Psoas muscle (tissue), 8 donors: ENCODE data around the gene SPTBN1. TPM values are rescaled to one million over a fixed set of nuclear protein-coding genes. Genes with fewer than 3 reads are reported as not detected.
A peak's percentile ranks its signal among the peaks of the same experiment; 100 is the strongest.

ENCODE experiments used
- ATAC-seq, 4 donors: fragments of 200-7000 bp; cut with Tn5 transposase; one replicate each; pipeline ENCODE4 v1.9.1; 2020; ENCODE audit warnings: moderate library complexity in 3 of 4, mild to moderate bottlenecking in 2 of 4
- DNase-seq, 2 donors: peaks; one replicate each; pipeline ENCODE4 v3.0.0-alpha.2; 2020
- H3K27ac ChIP-seq: fragments of 200-600 bp; one replicate; pipeline ENCODE4 v1.8.0; 2022
- H3K27me3 ChIP-seq, 3 donors: fragments of 200-600 bp in 1 of 3; one replicate each; pipeline versions ENCODE4 v1.6.1 to v1.8.0; 2013 to 2022; ENCODE audit warnings: low read length in 2 of 3, mild to moderate bottlenecking in 2 of 3, moderate library complexity in 1 of 3; ENCODE audit not compliant: insufficient read depth in 3 of 3
- H3K36me3 ChIP-seq, 2 donors: fragments of 200-600 bp in 1 of 2; one replicate each; pipeline versions ENCODE4 v1.6.1 to v1.8.0; 2013 to 2022; ENCODE audit warnings: low read depth in 1 of 2, mild to moderate bottlenecking in 1 of 2, moderate library complexity in 1 of 2; ENCODE audit not compliant: insufficient read depth in 1 of 2
- H3K4me1 ChIP-seq: fragments of 200-600 bp; one replicate; pipeline ENCODE4 v1.8.0; 2022
- H3K4me3 ChIP-seq: fragments of 200-600 bp; one replicate; pipeline ENCODE4 v1.8.0; 2022; ENCODE audit warnings: mild to moderate bottlenecking
- H3K9me3 ChIP-seq: fragments of 200-600 bp; one replicate; pipeline ENCODE4 v1.8.0; 2022
- CTCF ChIP-seq: fragments of 200-600 bp; IDR thresholded peaks from one replicate; pipeline ENCODE4 v1.8.0; 2022; ENCODE audit warnings: antibody characterized with exemption
- WGBS, 3 donors: extraction: QIAGEN DNeasy Blood & Tissue Kit; methylation state at CpG; one replicate each; pipeline versions ENCODE4 v1.1.6 to v1.1.7; 2013; 5-methylcytosine and 5-hydroxymethylcytosine counted together
- intact Hi-C, 2 donors: fragments of 100-400 bp; cut with DNase I; formaldehyde crosslinking; loops; one replicate each; pipeline versions ENCODE4 v1.11.0 to v1.14.2; 2022
- polyA plus RNA-seq, 3 donors: library from polyadenylated mRNA; stranded (reverse); fragments of 200-250 nt; gene quantifications; one replicate each; pipeline ENCODE4 v1.2.3, GENCODE V29; 2013
- total RNA-seq, 4 donors: library from RNA; stranded (reverse); fragmentation: NEBNext Ultra II Directional in 2 of 4; extraction: Animal tissue kit (Norgen Biotek cat#: 25700) in 2 of 4; gene quantifications; one replicate each; pipeline versions ENCODE4 v1.2.1 to v1.2.4, GENCODE V29; 2021 to 2023
- donor health status: healthy with polysubstance abuse.
- donor health status: DM: no; HTN: no; CAD: no; lungs with moderate emphysema.
- donor health status: Bipolar disorder and iron deficiency.
- donor health status: healthy.
- donor health status: DM: yes; HTN: yes; CAD: no.
- donor health status: DM: no; HTN: no; CAD: no.
- donor health status: DM: no; HTN: no; CAD: no.
- donor health status: DM: yes; HTN: yes; CAD: no.

SPTBN1 gene
- total and polyA plus RNA-seq, 7 donors, result 22.9 to 180 (median 87.8) TPM

GRCh38 chr2:54594048-54594447 is 137.9 kb downstream of the SPTBN1 start:
- TF ChIP-seq CTCF, result no peak
- H3K27me3 ChIP-seq, result no peaks in the 10 kb centered on the region
- H3K4me3 ChIP-seq, result no peak overlapping the region
- intact Hi-C loops, result no loop called here
- H3K4me1 ChIP-seq, result peaks cover 46% of the 10 kb centered on the region
- ATAC-seq, result no peak
- 86 to 96% (median 95%) methylated on average over 4 of the region's 4 CpGs for WGBS, 3 donors
- no peaks in the 10 kb centered on the region for H3K9me3 ChIP-seq
- H3K36me3 ChIP-seq, result peaks cover 0 to 3% of the 10 kb centered on the region in 2 donors
- no peak for DNase-seq
- no peak overlapping the region for H3K27ac ChIP-seq

DNA sequence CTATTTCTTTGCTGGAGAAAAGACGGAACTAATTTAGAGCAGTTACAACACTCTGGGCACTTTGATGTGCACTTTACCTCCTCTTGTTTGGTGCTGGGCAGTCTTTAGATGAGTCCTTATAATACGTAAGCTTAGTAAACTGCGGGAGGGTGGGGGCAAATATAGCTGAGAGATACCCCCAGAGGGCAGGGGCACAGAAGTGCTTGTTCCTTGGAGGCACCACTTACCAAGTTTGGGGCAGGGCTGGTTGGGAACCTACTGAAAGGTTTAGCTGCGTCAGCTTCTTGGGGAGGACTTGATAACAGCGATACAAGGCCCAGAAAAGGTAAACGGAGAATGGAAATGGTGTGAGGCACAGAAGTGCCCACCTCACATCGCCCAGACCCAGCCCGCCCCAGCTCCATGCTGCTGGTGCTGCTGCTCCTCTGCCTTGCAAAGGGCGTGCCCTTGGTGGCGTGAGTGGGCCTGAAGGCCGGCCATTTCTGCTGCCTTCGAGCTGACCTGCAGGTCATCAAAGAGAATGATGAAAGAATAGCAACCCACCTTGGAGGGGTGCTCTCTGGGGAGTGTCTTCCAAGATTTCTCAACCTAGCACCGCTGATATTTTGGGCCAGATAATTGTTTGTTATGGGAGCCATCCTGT is 139.2 kb downstream of the SPTBN1 start:
- DNase-seq (no peak), ATAC-seq (no peak)
- Histone ChIP-seq H3K4me3 (no peak overlapping the region), H3K36me3 (peaks cover 0 to 7% of the 10 kb centered on the region in 2 donors), H3K27ac (no peak overlapping the region), H3K27me3 (no peaks in the 10 kb centered on the region), H3K9me3 (no peaks in the 10 kb centered on the region), H3K4me1 (peaks cover 55% of the 10 kb centered on the region)
- no peak for TF ChIP-seq CTCF
- 94 to 97% (median 95%) methylated on average over 13 of the region's 13 CpGs for WGBS, 3 donors
- intact Hi-C loops, result loop anchor here in 1 of 2 donors (5.0 kb wide), 1 partner anchor 73 kb away; no protein-coding TSS in a partner anchor

DNA sequence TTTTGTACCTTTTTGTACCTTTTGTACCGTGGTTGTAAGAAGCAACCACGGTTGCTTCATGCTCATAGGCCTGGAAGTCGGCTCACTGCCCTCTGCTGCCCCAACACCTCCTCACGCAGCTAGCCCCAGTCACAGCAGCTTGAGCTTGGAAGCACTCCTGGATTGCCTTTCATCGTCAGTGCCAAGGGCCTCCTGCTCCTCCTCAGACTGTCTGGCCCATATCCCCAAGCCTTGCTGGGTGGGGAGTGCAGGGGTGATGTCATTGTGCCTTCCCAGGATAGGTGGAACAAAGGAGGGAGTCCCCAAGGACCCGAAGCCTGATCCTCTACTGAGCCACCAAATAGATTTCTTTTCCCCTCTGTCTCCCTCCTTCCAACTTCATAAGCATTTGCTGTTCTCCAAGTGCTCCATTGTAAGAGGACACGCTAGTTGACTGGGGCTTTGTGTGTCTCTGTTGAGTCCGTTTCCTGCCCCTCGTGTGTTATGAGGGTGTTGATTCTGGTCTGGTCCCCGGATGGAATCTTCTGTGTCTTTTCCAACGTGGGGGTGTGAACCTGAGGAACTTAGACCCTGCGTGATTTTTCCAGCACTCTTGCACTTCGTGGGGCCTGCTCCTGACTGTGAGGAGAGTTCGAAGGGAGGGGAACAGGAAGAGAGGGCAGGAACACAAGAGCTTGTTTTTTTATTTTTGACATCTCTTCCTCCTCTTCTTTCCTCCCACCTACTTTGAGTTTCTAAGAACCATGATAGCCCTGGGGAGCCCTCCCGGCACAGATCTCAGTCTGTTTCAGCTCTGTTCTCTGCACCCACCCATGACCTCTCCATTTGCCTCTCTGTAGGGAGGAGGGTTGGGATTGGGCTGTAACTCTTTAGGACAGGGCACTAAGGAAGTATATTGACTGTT is 140.1 kb downstream of the SPTBN1 start:
- DNase-seq (peak; percentile 61 to 71), ATAC-seq (peak; percentile 14 to 56 (median 50))
- Histone ChIP-seq H3K9me3 (no peaks in the 10 kb centered on the region), H3K4me3 (no peak overlapping the region), H3K27me3 (no peaks in the 10 kb centered on the region), H3K27ac (peak overlapping the region; percentile 49), H3K36me3 (peaks cover 0 to 7% of the 10 kb centered on the region in 2 donors), H3K4me1 (peaks cover 61% of the 10 kb centered on the region)
- TF ChIP-seq CTCF, result no peak
- WGBS, 3 donors, result 41 to 60% (median 44%) methylated on average over 15 of the region's 15 CpGs
- intact Hi-C loops, result loop anchor here in 1 of 2 donors (5.0 kb wide), 1 partner anchor 74 kb away; no protein-coding TSS in a partner anchor

DNA sequence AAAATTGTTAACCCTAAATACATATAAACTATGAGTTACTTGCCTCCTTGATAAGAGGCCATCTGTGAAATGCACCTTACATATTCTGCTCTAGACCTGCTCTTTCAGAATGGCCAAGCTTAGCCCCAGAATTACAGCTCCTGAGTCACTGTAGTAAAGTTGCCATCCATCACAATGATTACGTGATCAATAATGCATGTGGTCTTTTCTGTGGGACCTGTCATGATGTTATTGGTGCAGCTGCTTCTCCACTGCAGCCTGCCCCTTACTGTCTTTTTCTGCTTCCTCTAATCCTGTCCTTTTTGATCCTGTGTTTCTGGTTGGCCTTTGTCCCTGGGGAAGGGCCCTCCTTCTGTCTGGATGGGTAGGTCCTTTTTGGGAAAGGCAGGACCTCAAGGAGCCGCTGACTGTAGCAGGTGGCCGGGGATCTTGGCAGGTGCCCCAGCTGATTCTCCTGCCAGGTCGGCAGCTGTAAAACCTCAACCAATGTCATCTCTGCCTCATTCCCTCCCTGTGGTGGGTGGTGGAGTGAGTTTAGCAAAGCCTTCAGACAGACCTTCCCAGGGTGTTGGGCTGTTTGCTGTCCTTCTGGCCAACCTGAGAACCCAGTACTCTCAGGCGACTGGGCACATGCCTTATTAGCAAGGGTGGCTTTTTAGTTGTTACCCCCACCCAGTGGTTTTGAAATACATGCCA is 141.2 kb downstream of the SPTBN1 start:
- 21 to 31% (median 23%) methylated on average over 5 of the region's 5 CpGs for WGBS, 3 donors
- Histone ChIP-seq H3K27ac (no peak overlapping the region), H3K36me3 (peaks cover 0 to 7% of the 10 kb centered on the region in 2 donors), H3K4me1 (peaks cover 72% of the 10 kb centered on the region), H3K9me3 (no peaks in the 10 kb centered on the region), H3K4me3 (no peak overlapping the region), H3K27me3 (no peaks in the 10 kb centered on the region)
- peak; percentile 57 to 83 (median 70) for ATAC-seq
- peak; percentile 52 to 74 for DNase-seq
- TF ChIP-seq CTCF, result no peak
- intact Hi-C loops, result loop anchor here in 1 of 2 donors (5.0 kb wide), 1 partner anchor 75 kb away; no protein-coding TSS in a partner anchor
